ENCODE data around the gene ZNF423.

GRCh38 chr16:49623501-49624266, 232.2 kb downstream of the ZNF423 start:
- TF ChIP-seq, protein P1, sequence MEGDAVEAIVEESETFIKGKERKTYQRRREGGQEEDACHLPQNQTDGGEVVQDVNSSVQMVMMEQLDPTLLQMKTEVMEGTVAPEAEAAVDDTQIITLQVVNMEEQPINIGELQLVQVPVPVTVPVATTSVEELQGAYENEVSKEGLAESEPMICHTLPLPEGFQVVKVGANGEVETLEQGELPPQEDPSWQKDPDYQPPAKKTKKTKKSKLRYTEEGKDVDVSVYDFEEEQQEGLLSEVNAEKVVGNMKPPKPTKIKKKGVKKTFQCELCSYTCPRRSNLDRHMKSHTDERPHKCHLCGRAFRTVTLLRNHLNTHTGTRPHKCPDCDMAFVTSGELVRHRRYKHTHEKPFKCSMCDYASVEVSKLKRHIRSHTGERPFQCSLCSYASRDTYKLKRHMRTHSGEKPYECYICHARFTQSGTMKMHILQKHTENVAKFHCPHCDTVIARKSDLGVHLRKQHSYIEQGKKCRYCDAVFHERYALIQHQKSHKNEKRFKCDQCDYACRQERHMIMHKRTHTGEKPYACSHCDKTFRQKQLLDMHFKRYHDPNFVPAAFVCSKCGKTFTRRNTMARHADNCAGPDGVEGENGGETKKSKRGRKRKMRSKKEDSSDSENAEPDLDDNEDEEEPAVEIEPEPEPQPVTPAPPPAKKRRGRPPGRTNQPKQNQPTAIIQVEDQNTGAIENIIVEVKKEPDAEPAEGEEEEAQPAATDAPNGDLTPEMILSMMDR (IDR thresholded peaks at IDR 0.05; ENCODE audit: low read depth, low read length, poor library complexity, severe bottlenecking): no peak
- no peak for TF ChIP-seq EZH2phosphoT487 (IDR thresholded peaks at IDR 0.05; ENCODE audit: borderline replicate concordance, low read length)

All from DOHH2 (cell line).